Esophagus squamous epithelium (tissue), 4 donors: ENCODE results near the gene FUBP3.

Experiments
- CTCF ChIP-seq, 6 experiments: fragments of 450-650 bp in 4 of 6; fragments of 200-600 bp in 2 of 6; sonication (generic) in 2 of 6; IDR thresholded peaks; one replicate each; pipeline ENCODE4 v1.5.1; 2016 to 2019; ENCODE audit warnings: antibody characterized with exemption in 6 of 6, mild to moderate bottlenecking in 4 of 6, moderate library complexity in 4 of 6
- POLR2A ChIP-seq, 4 donors: fragments of 450-650 bp; IDR thresholded peaks; one replicate each; pipeline ENCODE4 v1.6.1; 2017; ENCODE audit warnings: antibody characterized with exemption in 4 of 4, mild to moderate bottlenecking in 4 of 4, moderate library complexity in 3 of 4

DNA sequence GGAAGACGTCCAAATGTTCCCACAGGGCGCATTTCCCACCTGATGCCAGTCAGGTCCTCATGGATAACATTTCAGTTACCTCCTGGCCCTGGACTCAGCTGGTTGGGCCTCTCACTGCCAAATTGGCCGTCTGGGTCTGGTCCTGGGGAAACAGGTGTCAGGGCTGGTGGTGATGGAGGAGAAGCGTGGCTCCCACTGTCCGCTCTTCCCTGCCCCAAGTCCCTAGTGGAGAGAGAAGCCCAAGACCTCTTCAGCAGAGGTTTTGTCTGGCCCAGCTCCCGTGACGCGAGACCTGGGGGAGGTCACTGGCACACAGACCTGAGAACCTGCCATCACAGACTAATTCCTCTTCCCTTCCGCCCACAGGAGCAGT, 57.3 kb downstream of the FUBP3 start:
- no peak for TF ChIP-seq CTCF (IDR thresholded peaks at IDR 0.05)
- TF ChIP-seq POLR2A (IDR thresholded peaks at IDR 0.05) = no peak
